Mesothelial cell of epicardium (in vitro differentiated cells): ENCODE measurements around the gene DLGAP1. TPM values are rescaled to one million over a fixed set of nuclear protein-coding genes. Genes with fewer than 3 reads are reported as not detected.
A peak's percentile ranks its signal among the peaks of the same experiment; 100 is the strongest.

ENCODE experiments used
- DNase-seq, 2 experiments: peaks; one replicate each; pipeline ENCODE4 v3.0.0; 2021; ENCODE audit warnings: low spot score in 2 of 2; ENCODE audit not compliant: unreplicated experiment in 2 of 2
- H3K27ac Mint-ChIP-seq: 2 replicates; pipeline ENCODE4 v1.8.0; 2021; ENCODE audit warnings: mixed read lengths
- H3K27me3 Mint-ChIP-seq: 2 replicates; pipeline ENCODE4 v1.8.0; 2021; ENCODE audit warnings: low read depth, mixed read lengths
- H3K36me3 Mint-ChIP-seq: 2 replicates; pipeline ENCODE4 v1.8.0; 2021; ENCODE audit warnings: mixed read lengths
- H3K4me1 Mint-ChIP-seq: 2 replicates; pipeline ENCODE4 v1.8.0; 2021; ENCODE audit warnings: mixed read lengths
- H3K4me3 Mint-ChIP-seq: 2 replicates; pipeline ENCODE4 v1.8.0; 2021; ENCODE audit warnings: mild to moderate bottlenecking, moderate library complexity, mixed read lengths
- H3K9me3 Mint-ChIP-seq: 2 replicates; pipeline ENCODE4 v1.8.0; 2021; ENCODE audit warnings: mixed read lengths
- CTCF ChIP-seq: fragments of 200-600 bp; sonication (generic); IDR thresholded peaks from one replicate; pipeline ENCODE4 v1.5.0; 2021; ENCODE audit warnings: antibody characterized with exemption; ENCODE audit not compliant: unreplicated experiment
- total RNA-seq: library from RNA; stranded (reverse); gene quantifications from 3 replicates; pipeline ENCODE4 v1.2.1, GENCODE V29; 2021

DLGAP1 gene
- total RNA-seq, 1 donor from 2014 or later: 4.6 TPM

GRCh38 chr18:3455907-3456685, 999.0 kb downstream of the DLGAP1 start:
- H3K9me3 Mint-ChIP-seq: peaks cover 6% of the 10 kb centered on the region
- TF ChIP-seq CTCF: no peak
- no peaks in the 10 kb centered on the region for H3K27me3 Mint-ChIP-seq
- H3K27ac Mint-ChIP-seq: peak overlapping the region; percentile 65
- H3K4me3 Mint-ChIP-seq: peak overlapping the region; percentile 96
- DNase-seq: no peak
- H3K4me1 Mint-ChIP-seq: peaks cover 53% of the 10 kb centered on the region
- peaks cover 41% of the 10 kb centered on the region for H3K36me3 Mint-ChIP-seq

- no peaks in the 10 kb centered on the region for H3K9me3 Mint-ChIP-seq
- peak overlapping the region; percentile 99 for H3K27ac Mint-ChIP-seq
- peaks cover 33% of the 10 kb centered on the region for H3K36me3 Mint-ChIP-seq
- no peak for DNase-seq
- H3K27me3 Mint-ChIP-seq: no peaks in the 10 kb centered on the region
- peaks cover 53% of the 10 kb centered on the region for H3K4me1 Mint-ChIP-seq
- H3K4me3 Mint-ChIP-seq: peak overlapping the region; percentile 96
- peak; percentile 26 for TF ChIP-seq CTCF
These were observed 999.9 kb downstream of the DLGAP1 start for GRCh38 chr18:3455090-3455635.

GRCh38 chr18:3454365-3455089, 1000.6 kb downstream of the DLGAP1 start:
- H3K36me3 Mint-ChIP-seq: peaks cover 29% of the 10 kb centered on the region
- peaks cover 53% of the 10 kb centered on the region for H3K4me1 Mint-ChIP-seq
- peak; percentile 65 for TF ChIP-seq CTCF
- no peak for DNase-seq
- H3K27me3 Mint-ChIP-seq: no peaks in the 10 kb centered on the region
- peak overlapping the region; percentile 99 for H3K27ac Mint-ChIP-seq
- peak overlapping the region; percentile 96 for H3K4me3 Mint-ChIP-seq
- no peaks in the 10 kb centered on the region for H3K9me3 Mint-ChIP-seq

GRCh38 chr18:3453540-3454364, 1001.4 kb downstream of the DLGAP1 start:
- Mint-ChIP-seq H3K36me3 (peaks cover 22% of the 10 kb centered on the region), H3K9me3 (no peaks in the 10 kb centered on the region), H3K27me3 (no peaks in the 10 kb centered on the region), H3K4me1 (peaks cover 52% of the 10 kb centered on the region), H3K27ac (peak overlapping the region; percentile 99), H3K4me3 (peak overlapping the region; percentile 96)
- DNase-seq: no peak
- TF ChIP-seq CTCF: no peak
